HCT116 (cell line): ENCODE data around the gene POU6F1. TPM values are rescaled to one million over a fixed set of nuclear protein-coding genes. Genes with fewer than 3 reads are reported as not detected.

Experiments
- ATAC-seq: fragments of 200-7000 bp; cut with Tn5 transposase; 2 replicates; pipeline ENCODE4 v1.9.1; 2020; ENCODE audit warnings: mild to moderate bottlenecking, moderate library complexity
- BruUV-seq: library from RNA; stranded (reverse); fragments of 400-500 nt; replicated peaks from 2 replicates; lab custom pipeline; 2021; lab: Mats Ljungman, UMichigan
- CTCF ChIA-PET: fragments of 300-600 bp; sonication (Branson Sonifier 250); formaldehyde crosslinking; loops from one replicate; lab custom pipeline; 2021; ENCODE audit warnings: antibody characterized with exemption; lab: Charles Lee
- POLR2A ChIA-PET: fragments of 300-600, 350-600 bp; sonication (Branson Sonifier 250); formaldehyde crosslinking; loops from one replicate; lab custom pipeline; 2021; ENCODE audit warnings: antibody characterized with exemption; lab: Charles Lee
- RAD21 ChIA-PET, 2 experiments: fragments of 300-600 bp; sonication (Branson Sonifier 250); formaldehyde crosslinking; loops; one replicate each; lab custom pipeline; 2023; ENCODE audit warnings: low total read pairs in 2 of 2; ENCODE audit not compliant: uncharacterized antibody in 2 of 2, unreplicated experiment in 2 of 2, low non-redundant PET in 1 of 2; lab: Charles Lee
- DNase-seq: peaks from one replicate; pipeline ENCODE4 v3.0.0-alpha.2; 2010; ENCODE audit warnings: low read depth, low spot score
- H2AFZ ChIP-seq: fragments of 200-600 bp; shearing (Covaris generic), sonication (generic); 2 replicates; pipeline ENCODE4 v1.6.1; 2017; ENCODE audit warnings: low read depth, mixed run types, mixed read lengths, antibody characterized with exemption, low read length; ENCODE audit not compliant: poor library complexity, severe bottlenecking
- H3K27ac ChIP-seq: 2 replicates; pipeline ENCODE4 v1.5.1; 2012; ENCODE audit warnings: low read depth, low read length
- H3K27me3 ChIP-seq: fragments of 200-600 bp; sonication (generic); 2 replicates; pipeline ENCODE4 v1.6.1; 2016; ENCODE audit warnings: mixed run types, low read length, mixed read lengths; ENCODE audit not compliant: insufficient read depth
- H3K36me3 ChIP-seq, 2 experiments: fragments of 200-500 bp in 1 of 2; fragments of 200-600 bp in 1 of 2; sonication (Bioruptor generic) in 1 of 2; sonication (generic) in 1 of 2; 2 replicates each; pipeline versions ENCODE4 v1.5.1 to v1.6.1; 2014 to 2016; ENCODE audit warnings: low read length in 2 of 2, inconsistent platforms in 1 of 2, mixed read lengths in 1 of 2, mixed run types in 1 of 2; ENCODE audit not compliant: insufficient read depth in 2 of 2, control insufficient read depth in 1 of 2
- H3K4me1 ChIP-seq, 2 experiments: fragments of 200-600 bp in 1 of 2; sonication (generic) in 1 of 2; 2 replicates each; pipeline versions ENCODE4 v1.5.1 to v1.6.1; 2012 to 2017; ENCODE audit warnings: low read length in 2 of 2, inconsistent platforms in 1 of 2, mild to moderate bottlenecking in 1 of 2, mixed read lengths in 1 of 2, mixed run types in 1 of 2, moderate library complexity in 1 of 2; ENCODE audit not compliant: insufficient read depth in 2 of 2, control insufficient read depth in 1 of 2
- H3K4me2 ChIP-seq: fragments of 200-600 bp; sonication (generic); 2 replicates; pipeline ENCODE4 v1.6.1; 2017; ENCODE audit warnings: mixed run types, low read length, mixed read lengths
- H3K4me3 ChIP-seq, 2 experiments: fragments of 200-600 bp in 1 of 2; sonication (generic) in 1 of 2; replicated peaks in 1 of 2; 2 replicates each; pipeline ENCODE4 v1.5.1; 2011 to 2016; ENCODE audit warnings: low read length in 2 of 2, control low read depth in 1 of 2, low read depth in 1 of 2, mild to moderate bottlenecking in 1 of 2, mixed read lengths in 1 of 2, mixed run types in 1 of 2
- H3K79me2 ChIP-seq: fragments of 200-600 bp; sonication (generic); 2 replicates; pipeline ENCODE4 v1.6.1; 2017; ENCODE audit warnings: mild to moderate bottlenecking, mixed run types, low read length, moderate library complexity, mixed read lengths; ENCODE audit not compliant: insufficient read depth
- H3K9ac ChIP-seq: fragments of 200-600 bp; sonication (generic); 2 replicates; pipeline ENCODE4 v1.6.1; 2016; ENCODE audit warnings: low read length, mixed read lengths
- H3K9me2 ChIP-seq: fragments of 200-600 bp; sonication (generic), shearing (Covaris generic); 2 replicates; pipeline ENCODE4 v1.6.1; 2017; ENCODE audit warnings: mixed run types, mild to moderate bottlenecking, moderate library complexity; ENCODE audit not compliant: insufficient read depth
- H3K9me3 ChIP-seq, 2 experiments: fragments of 200-500 bp in 1 of 2; fragments of 200-600 bp in 1 of 2; sonication (Bioruptor generic) in 1 of 2; sonication (generic) in 1 of 2; 2 replicates each; pipeline ENCODE4 v1.6.1; 2014 to 2017; ENCODE audit warnings: low read length in 2 of 2, mixed read lengths in 2 of 2, inconsistent platforms in 1 of 2, low read depth in 1 of 2, mild to moderate bottlenecking in 1 of 2, mixed run types in 1 of 2, moderate library complexity in 1 of 2; ENCODE audit not compliant: control insufficient read depth in 1 of 2, insufficient read depth in 1 of 2
- H4K20me1 ChIP-seq: fragments of 200-600 bp; sonication (generic), shearing (Covaris generic); 2 replicates; pipeline ENCODE4 v1.6.1; 2017; ENCODE audit warnings: mixed run types, mild to moderate bottlenecking, moderate library complexity; ENCODE audit not compliant: insufficient read depth
- ATF3 ChIP-seq: IDR thresholded peaks from 2 replicates; pipeline ENCODE4 v1.6.1; 2012
- CBX3 ChIP-seq: IDR thresholded peaks from 2 replicates; pipeline ENCODE4 v1.6.1; 2012; ENCODE audit warnings: low read depth
- CEBPB ChIP-seq: IDR thresholded peaks from 2 replicates; pipeline ENCODE4 v1.6.1; 2012; ENCODE audit warnings: low read depth
- EGR1 ChIP-seq: IDR thresholded peaks from 2 replicates; pipeline ENCODE4 v1.6.1; 2012; ENCODE audit warnings: low read depth
- ELF1 ChIP-seq: IDR thresholded peaks from 2 replicates; pipeline ENCODE4 v1.6.1; 2012; ENCODE audit warnings: low read depth, borderline replicate concordance
- EZH2phosphoT487 ChIP-seq: fragments of 200-600 bp; IDR thresholded peaks from 2 replicates; pipeline ENCODE4 v1.6.1; 2018; ENCODE audit warnings: antibody characterized with exemption, borderline replicate concordance
- FOSL1 ChIP-seq: IDR thresholded peaks from 2 replicates; pipeline ENCODE4 v1.6.1; 2012; ENCODE audit warnings: low read depth
- POLR2A ChIP-seq: IDR thresholded peaks from 2 replicates; pipeline ENCODE4 v1.7.0; 2011; ENCODE audit warnings: borderline replicate concordance; ENCODE audit not compliant: insufficient read depth, insufficient read length; ENCODE audit errors: extremely low read depth
- POLR2AphosphoS5 ChIP-seq: IDR thresholded peaks from 2 replicates; pipeline ENCODE4 v1.6.1; 2011; ENCODE audit warnings: mild to moderate bottlenecking, low read depth, low read length, moderate library complexity
- SIN3A ChIP-seq: IDR thresholded peaks from 2 replicates; pipeline ENCODE4 v1.6.1; 2012; ENCODE audit warnings: low read depth
- SRF ChIP-seq: IDR thresholded peaks from 2 replicates; pipeline ENCODE4 v1.6.1; 2012; ENCODE audit warnings: low read depth
- YY1 ChIP-seq: IDR thresholded peaks from 2 replicates; pipeline ENCODE4 v1.6.1; 2011; ENCODE audit warnings: low read length, low read depth, moderate library complexity, mild to moderate bottlenecking; ENCODE audit not compliant: insufficient replicate concordance; ENCODE audit errors: extremely low read depth
- ZFX ChIP-seq: fragments of 450-650 bp; IDR thresholded peaks from 2 replicates; pipeline ENCODE4 v1.6.1; 2017
- ZNF274 ChIP-seq: fragments of 200-500 bp; sonication (Bioruptor generic); IDR thresholded peaks from 2 replicates; pipeline ENCODE4 v1.6.1; 2014; ENCODE audit warnings: mild to moderate bottlenecking, low read depth, low read length, inconsistent platforms
- intact Hi-C: fragments of 100-400 bp; cut with micrococcal nuclease; formaldehyde crosslinking; loops from 2 replicates; pipeline ENCODE4 v1.10.0; 2022
- total RNA-seq: library from RNA; stranded (reverse); gene quantifications from one replicate; pipeline ENCODE4 v1.2.1, GENCODE V29; 2021; ENCODE audit not compliant: unreplicated experiment
- TF ChIP-seq, protein P1 (sequence below): IDR thresholded peaks from 2 replicates; pipeline ENCODE4 v1.6.1; 2012
- TF ChIP-seq, protein P2 (sequence below): IDR thresholded peaks from 2 replicates; pipeline ENCODE4 v1.6.1; 2011; ENCODE audit warnings: mild to moderate bottlenecking, low read length, moderate library complexity; ENCODE audit not compliant: insufficient replicate concordance; ENCODE audit errors: extremely low read depth

POU6F1 gene
- total RNA-seq, 1 experiment from 2014 or later: 6.4 TPM

GRCh38 chr12:51189790-51190355, 28.0 kb downstream of the POU6F1 start:
- Histone ChIP-seq H3K27ac (no peak overlapping the region), H3K4me1 (peaks cover 0 to 5% of the 10 kb centered on the region in 2 experiments; a peak in 3 of 4 replicates), H3K9ac (no peak overlapping the region), H3K4me2 (no peak overlapping the region), H4K20me1 (no peaks in the 10 kb centered on the region), H2AFZ (no peak overlapping the region), H3K79me2 (no peaks in the 10 kb centered on the region), H3K9me3 (no peaks in the 10 kb centered on the region), H3K27me3 (no peaks in the 10 kb centered on the region), H3K9me2 (no peaks in the 10 kb centered on the region), H3K36me3 (no peaks in the 10 kb centered on the region), H3K4me3 (no peak overlapping the region)
- ATAC-seq (no peak), DNase-seq (no peak)
- ChIA-PET POLR2A (no interaction called here), CTCF (no interaction called here), RAD21 (no interaction called here)
- TF ChIP-seq POLR2AphosphoS5 (no peak), CEBPB (no peak), ZNF274 (no peak), ELF1 (no peak), SIN3A (no peak), SRF (no peak), ZFX (no peak), ATF3 (no peak), POLR2A (no peak), EGR1 (no peak), FOSL1 (no peak), YY1 (no peak), CBX3 (no peak), EZH2phosphoT487 (no peak)
- TF ChIP-seq, protein P1, sequence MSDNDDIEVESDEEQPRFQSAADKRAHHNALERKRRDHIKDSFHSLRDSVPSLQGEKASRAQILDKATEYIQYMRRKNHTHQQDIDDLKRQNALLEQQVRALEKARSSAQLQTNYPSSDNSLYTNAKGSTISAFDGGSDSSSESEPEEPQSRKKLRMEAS: no peak
- TF ChIP-seq, protein P2, sequence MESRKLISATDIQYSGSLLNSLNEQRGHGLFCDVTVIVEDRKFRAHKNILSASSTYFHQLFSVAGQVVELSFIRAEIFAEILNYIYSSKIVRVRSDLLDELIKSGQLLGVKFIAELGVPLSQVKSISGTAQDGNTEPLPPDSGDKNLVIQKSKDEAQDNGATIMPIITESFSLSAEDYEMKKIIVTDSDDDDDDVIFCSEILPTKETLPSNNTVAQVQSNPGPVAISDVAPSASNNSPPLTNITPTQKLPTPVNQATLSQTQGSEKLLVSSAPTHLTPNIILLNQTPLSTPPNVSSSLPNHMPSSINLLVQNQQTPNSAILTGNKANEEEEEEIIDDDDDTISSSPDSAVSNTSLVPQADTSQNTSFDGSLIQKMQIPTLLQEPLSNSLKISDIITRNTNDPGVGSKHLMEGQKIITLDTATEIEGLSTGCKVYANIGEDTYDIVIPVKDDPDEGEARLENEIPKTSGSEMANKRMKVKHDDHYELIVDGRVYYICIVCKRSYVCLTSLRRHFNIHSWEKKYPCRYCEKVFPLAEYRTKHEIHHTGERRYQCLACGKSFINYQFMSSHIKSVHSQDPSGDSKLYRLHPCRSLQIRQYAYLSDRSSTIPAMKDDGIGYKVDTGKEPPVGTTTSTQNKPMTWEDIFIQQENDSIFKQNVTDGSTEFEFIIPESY: no peak
- intact Hi-C loops: no loop called here
- no TSS peak for BruUV-seq
